HG03439 (cell line): Measurements from ENCODE around the gene PTPN13.

ENCODE experiments used
- ATAC-seq: cut with Tn5 transposase; IDR thresholded peaks from one replicate; pipeline ENCODE4 v1.9.1; 2021; ENCODE audit warnings: mild to moderate bottlenecking, moderate library complexity; ENCODE audit not compliant: unreplicated experiment

PTPN13 gene

GRCh38 chr4:86593688-86594558, at the start of gene PTPN13:
Gene PTPN13, plus strand, starts transcription at chr4:86594315. Its CDS starts 40,942 bp downstream, at chr4:86635257.
- ATAC-seq: peak; percentile 100

GRCh38 chr4:86547140-86547539, 47.0 kb upstream of the PTPN13 start:
- ATAC-seq: no peak

GRCh38 chr4:86549163-86549788, 44.8 kb upstream of the PTPN13 start:
- ATAC-seq: no peak

DNA sequence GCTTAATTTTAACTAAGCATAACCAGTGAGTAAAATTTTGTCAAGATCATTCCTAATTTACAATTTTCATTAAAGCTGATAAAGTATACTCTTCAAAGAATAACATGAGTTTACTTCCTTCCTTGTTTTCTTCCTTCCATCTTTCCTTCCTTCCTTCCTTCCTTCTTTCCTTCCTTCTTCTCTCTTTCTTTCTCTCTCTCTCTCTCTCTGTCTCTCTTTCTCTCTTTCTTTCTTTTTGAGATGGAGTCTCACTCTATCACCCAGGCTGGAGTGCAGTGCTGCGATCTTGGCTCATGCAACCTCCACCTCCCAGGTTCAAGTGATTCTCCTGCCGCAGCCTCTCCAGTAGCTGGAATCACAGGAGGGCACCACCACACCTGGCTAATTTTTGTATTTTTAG, 42.7 kb upstream of the PTPN13 start:
- ATAC-seq: no peak

GRCh38 chr4:86554646-86555045, 39.5 kb upstream of the PTPN13 start:
- ATAC-seq: no peak

DNA sequence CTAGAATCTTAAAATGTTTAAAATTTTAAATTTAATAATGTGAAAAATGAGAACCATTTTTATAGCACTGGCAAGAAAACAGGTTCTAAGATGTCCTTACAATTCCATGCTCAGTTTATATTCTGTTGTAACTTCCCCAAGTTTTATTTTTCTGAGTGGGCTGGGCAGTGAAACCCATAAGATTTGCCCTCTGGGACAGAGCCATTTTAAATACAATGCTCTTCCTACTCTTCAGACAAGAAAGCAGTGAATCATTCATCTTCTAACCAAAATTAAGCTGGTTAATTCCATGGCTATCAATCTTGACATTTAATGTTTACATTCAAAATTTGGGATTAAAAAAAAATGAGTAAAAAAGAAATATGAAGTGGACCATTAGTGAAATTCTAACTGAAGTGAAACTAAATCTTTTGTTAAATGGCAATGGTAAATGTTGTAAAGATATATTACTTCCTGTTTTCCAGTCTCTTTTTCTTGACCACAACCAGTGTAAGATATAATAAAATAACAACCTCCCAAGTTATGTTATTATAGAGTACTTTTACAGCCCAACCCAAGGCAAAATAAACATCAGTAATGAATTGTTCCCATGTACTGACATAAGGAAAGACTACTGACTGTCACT, 37.2 kb upstream of the PTPN13 start:
- ATAC-seq: peak; percentile 25

- peak; percentile 95 for ATAC-seq
These were observed 36.6 kb upstream of the PTPN13 start for GRCh38 chr4:86557526-86557925.

GRCh38 chr4:86558258-86558657, 35.9 kb upstream of the PTPN13 start:
- ATAC-seq: no peak

DNA sequence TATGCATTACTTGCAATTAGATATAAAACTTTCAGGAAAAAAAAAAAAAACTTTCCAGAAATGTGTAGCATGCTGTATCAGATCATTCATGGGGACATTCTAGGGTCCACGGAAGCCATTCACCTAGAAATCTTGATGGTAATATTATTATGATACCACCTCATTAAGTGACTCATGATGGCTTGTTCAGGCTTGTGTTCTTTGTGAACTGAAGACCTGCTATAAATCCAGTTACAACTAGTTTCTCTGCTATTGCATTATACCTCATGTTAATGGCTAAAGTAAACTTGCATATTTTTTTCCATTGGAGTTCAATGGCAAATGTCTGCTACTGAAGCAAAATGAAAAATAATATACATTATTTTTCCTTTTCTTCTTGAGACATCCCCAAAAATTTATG, 35.3 kb upstream of the PTPN13 start:
- ATAC-seq: no peak

DNA sequence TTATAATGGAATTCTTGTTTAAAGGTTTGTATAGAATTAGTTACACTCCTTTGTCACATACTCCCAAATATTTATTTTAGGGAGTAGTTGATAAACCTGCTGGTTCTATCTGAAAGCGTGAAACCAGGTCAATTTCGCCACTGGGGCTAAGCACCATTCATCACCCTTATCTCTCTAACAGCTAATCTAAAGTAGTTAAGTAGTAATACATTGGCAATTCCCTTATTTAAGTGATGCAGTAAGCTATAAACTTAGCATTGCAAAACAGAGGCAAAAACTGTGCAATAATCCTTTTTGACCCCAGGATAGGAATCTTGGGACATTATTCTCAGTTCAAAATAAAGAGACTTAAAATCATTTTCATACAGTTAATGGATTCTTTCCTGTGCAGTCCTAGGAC, 33.7 kb upstream of the PTPN13 start:
- no peak for ATAC-seq

GRCh38 chr4:86561256-86561655, 32.9 kb upstream of the PTPN13 start:
- ATAC-seq: no peak

GRCh38 chr4:86563416-86563815, 30.7 kb upstream of the PTPN13 start:
- no peak for ATAC-seq

DNA sequence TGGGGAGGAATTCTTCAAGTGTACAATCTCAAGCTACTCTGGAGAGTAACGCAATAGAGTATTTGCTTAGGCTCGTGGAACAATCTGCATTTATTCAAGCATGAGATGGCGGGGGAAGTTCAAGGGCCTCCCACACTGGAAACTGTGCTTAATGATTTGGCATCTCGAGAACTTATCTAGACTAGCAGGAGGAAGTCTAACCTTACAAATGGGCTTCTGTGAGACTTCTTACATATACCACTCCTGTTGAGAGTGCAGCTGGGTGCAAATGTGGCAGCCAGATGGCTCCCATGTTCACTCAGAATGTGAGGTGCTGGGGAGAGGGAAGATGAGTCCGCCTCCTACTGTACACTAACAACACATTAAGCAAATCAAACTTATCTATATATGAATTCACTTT, 29.3 kb upstream of the PTPN13 start:
- ATAC-seq: no peak

- ATAC-seq: no peak
These were observed 28.5 kb upstream of the PTPN13 start for GRCh38 chr4:86565651-86566050.

DNA sequence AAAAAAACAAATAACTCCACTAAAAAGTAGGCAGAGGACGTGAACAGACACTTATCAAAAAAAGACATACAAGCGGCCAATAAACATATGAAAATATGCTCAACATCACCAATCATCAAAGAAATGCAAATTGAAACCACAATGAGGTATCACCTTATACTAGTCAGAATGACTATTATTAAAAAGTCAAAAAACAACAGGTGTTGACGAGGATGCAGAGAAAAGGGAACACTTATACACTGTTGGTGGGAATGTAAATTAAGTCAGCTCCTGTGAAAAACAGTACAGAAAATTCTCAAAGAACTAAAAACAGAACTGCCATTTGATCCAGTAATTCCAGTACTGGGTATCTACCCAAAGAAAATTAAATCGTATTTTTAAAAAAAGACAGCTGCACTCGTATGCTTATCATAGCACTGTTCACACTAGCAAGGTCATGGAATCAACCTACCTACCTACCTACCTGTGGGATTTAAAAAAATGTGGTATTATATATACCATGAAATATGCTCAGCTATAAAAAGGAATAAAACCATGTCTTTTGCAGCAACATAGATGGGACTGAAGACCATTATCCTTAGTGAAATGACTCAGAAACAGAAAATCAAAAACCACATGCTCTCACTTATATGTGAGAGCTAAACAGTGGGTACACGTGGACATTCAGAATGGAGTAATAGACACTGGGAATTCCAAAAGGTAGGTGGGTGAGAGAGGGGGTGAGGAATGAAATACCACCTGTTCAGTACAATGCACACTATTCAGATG, 24.8 kb upstream of the PTPN13 start:
- peak; percentile 72 for ATAC-seq

- no peak for ATAC-seq
These were observed 14.2 kb upstream of the PTPN13 start for GRCh38 chr4:86579941-86580340.

DNA sequence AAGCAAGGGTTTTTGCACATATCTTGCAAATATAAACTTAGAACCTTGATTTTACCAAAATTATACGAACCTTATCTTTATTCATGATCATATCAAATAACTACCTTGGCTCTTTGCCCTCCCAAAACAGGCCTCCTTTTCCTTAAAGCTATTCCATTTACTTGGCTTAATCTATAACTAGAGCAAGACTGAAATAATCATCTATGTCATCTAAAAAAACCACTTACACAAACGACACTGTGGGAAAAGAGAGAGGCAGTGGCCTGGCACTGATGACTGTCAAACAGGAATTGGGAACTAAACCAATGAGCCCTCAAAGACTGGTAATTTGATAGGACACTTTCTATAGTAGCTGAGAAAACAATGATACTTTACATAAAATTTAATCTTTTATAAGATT, 11.7 kb upstream of the PTPN13 start:
- ATAC-seq: no peak

DNA sequence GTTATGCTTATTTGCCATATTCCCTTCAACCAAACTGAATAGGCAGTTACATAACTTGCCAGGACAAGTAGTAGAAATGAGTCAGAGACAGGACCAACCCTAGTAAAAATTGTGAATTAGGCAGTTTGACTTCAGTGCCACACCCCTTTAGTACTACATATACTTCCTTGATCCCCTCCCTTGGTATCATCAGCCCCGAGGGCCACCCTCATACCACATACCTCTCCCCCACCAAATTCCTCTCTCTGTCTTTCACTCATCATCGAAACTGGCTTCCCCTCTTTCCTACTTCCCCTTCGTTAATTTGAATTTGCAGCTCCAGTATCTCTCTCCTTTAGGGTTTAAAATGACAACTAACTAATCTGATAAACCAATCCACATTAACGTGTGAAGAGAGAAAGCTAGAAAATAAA, 7.9 kb upstream of the PTPN13 start:
- no peak for ATAC-seq

DNA sequence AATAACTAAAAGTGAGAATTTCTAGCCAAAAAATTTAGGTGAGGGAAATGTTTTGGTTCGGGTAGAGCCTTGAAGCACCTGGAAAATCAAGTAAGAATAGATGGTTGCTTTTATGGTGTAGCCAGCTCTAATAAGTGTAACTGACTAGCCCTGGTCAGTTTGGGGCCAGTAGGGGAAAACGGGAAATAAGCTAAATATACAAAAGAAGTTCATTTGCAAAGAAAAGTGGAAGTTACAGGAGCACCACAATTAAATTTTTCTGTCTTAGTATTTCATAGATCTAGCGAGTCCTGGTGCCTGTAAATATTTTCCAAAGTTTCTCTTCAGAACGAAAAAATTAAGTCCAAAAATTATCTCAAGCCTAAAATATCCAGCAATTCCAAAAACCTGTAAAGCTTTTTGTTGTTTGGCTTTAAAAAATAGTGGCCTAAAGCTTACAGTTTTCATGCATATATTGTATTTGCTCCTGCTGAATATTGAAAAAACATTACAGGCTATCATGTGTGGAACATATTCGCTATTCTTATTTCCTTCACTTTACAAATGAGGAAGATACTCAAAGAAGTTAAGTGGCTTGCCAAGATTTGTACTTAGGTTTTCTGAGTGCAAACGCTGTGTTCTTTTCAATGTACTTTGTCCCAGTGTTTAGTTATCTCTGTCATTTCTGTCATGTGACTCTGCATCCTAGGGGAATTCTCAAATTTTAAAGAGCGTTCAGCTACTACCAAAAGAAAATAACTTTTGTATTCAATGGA, 7.3 kb upstream of the PTPN13 start:
- no peak for ATAC-seq

DNA sequence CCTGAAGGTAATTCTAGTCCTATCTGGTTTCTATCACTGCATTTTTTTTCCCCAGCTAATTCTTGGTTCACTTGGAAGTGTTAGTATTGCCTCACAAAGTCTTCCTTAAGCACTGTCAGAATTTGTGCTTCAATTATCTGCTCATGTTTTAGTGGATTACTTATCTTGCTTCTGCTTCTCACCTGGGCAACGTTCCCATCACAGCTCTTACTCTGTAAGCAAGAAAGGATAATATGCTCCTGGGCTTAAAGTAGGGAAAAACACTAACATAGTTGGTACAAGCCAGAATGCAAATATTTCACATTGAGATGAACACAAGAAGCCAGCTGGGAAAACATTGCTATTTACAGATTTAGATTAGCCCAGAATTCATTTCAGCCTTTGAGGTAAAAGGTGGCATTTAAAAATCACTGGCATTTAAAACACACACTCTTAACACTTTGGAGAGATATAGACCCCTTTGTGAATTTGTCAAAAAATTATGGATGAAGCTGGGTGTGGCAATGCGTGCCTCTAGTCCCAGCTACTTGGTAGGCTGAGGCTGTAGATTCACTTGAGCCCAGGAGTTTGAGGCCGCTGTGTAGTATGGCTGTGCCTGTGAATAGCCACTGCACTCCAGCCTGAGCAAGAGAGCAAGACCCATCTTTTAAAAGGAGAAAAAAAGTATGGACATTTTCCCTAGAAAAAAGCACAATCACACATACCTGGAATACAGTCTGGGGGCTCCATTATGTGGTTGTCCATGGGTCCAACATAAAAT, 6.6 kb upstream of the PTPN13 start:
- no peak for ATAC-seq
